MM.1S (cell line): Measurements from ENCODE around the gene COL6A6.

Experiments used
- DNase-seq: peaks from one replicate; pipeline ENCODE4 v3.0.0-alpha.2; 2015
- H2AFZ ChIP-seq: fragments of 300-600 bp; sonication (generic); 2 replicates; pipeline ENCODE4 v1.6.0; 2016; ENCODE audit warnings: antibody characterized with exemption, low read length
- H3F3A ChIP-seq: fragments of 300-600 bp; sonication (generic); 2 replicates; pipeline ENCODE4 v1.6.1; 2016; ENCODE audit warnings: mild to moderate bottlenecking, antibody characterized with exemption, low read length, moderate library complexity, mixed read lengths; ENCODE audit not compliant: insufficient read depth
- H3K27ac ChIP-seq: fragments of 300-600 bp; sonication (generic); 2 replicates; pipeline ENCODE4 v1.5.1; 2016; ENCODE audit warnings: mild to moderate bottlenecking, low read length
- H3K27me3 ChIP-seq: fragments of 300-600 bp; sonication (generic); replicated peaks from 2 replicates; pipeline ENCODE4 v1.6.0; 2016; ENCODE audit warnings: low read length; ENCODE audit not compliant: insufficient read depth
- H3K36me3 ChIP-seq: fragments of 300-600 bp; sonication (generic); replicated peaks from 2 replicates; pipeline ENCODE4 v1.6.1; 2016; ENCODE audit warnings: mild to moderate bottlenecking, low read length, mixed read lengths; ENCODE audit not compliant: insufficient read depth
- H3K4me1 ChIP-seq: fragments of 300-600 bp; sonication (generic); 2 replicates; pipeline ENCODE4 v1.6.1; 2016; ENCODE audit warnings: low read length, mixed read lengths
- H3K4me2 ChIP-seq: fragments of 300-600 bp; sonication (generic); 2 replicates; pipeline ENCODE4 v1.6.0; 2016; ENCODE audit warnings: low read depth, low read length
- H3K4me3 ChIP-seq: fragments of 300-600 bp; sonication (generic); 2 replicates; pipeline ENCODE4 v1.5.1; 2016; ENCODE audit warnings: low read length, mixed read lengths
- H3K79me2 ChIP-seq: fragments of 300-600 bp; sonication (generic); 2 replicates; pipeline ENCODE4 v1.6.1; 2016; ENCODE audit warnings: mixed run types, low read length, mixed read lengths
- H3K9ac ChIP-seq: fragments of 300-600 bp; sonication (generic); 2 replicates; pipeline ENCODE4 v1.6.1; 2016; ENCODE audit warnings: low read length, mixed read lengths
- H3K9me2 ChIP-seq: fragments of 300-600 bp; sonication (generic); replicated peaks from 2 replicates; pipeline ENCODE4 v1.6.1; 2016; ENCODE audit warnings: mild to moderate bottlenecking, low read length, mixed read lengths; ENCODE audit not compliant: insufficient read depth
- H3K9me3 ChIP-seq: fragments of 300-600 bp; sonication (generic); replicated peaks from 2 replicates; pipeline ENCODE4 v1.6.1; 2016; ENCODE audit warnings: mild to moderate bottlenecking, low read length, mixed read lengths; ENCODE audit not compliant: insufficient read depth
- H4K20me1 ChIP-seq: fragments of 300-600 bp; sonication (generic); 2 replicates; pipeline ENCODE4 v1.6.1; 2016; ENCODE audit warnings: mild to moderate bottlenecking, low read length, moderate library complexity, mixed read lengths; ENCODE audit not compliant: insufficient read depth
- CTCF ChIP-seq: fragments of 300-600 bp; sonication (generic); IDR thresholded peaks from 2 replicates; pipeline ENCODE4 v1.5.1; 2016; ENCODE audit warnings: antibody characterized with exemption, low read length, mixed read lengths
- EZH2 ChIP-seq: fragments of 300-600 bp; sonication (generic); optimal IDR thresholded peaks from 2 replicates; pipeline ENCODE3; 2017; ENCODE audit warnings: low read depth, mild to moderate bottlenecking, antibody characterized with exemption, low read length, mixed read lengths
- EZH2phosphoT487 ChIP-seq: fragments of 300-600 bp; sonication (generic); IDR thresholded peaks from 2 replicates; pipeline ENCODE4 v1.6.1; 2018; ENCODE audit warnings: antibody characterized with exemption, low read length

Gene COL6A6

GRCh38 chr3:130548356-130548755, 31.4 kb downstream of the COL6A6 start:
- Histone ChIP-seq H3K4me3 (no peak overlapping the region), H3K36me3 (no peaks in the 10 kb centered on the region), H2AFZ (no peak overlapping the region), H3K27me3 (no peaks in the 10 kb centered on the region), H3K79me2 (no peaks in the 10 kb centered on the region), H3K9me2 (no peaks in the 10 kb centered on the region), H3K9me3 (no peaks in the 10 kb centered on the region), H3K9ac (no peak overlapping the region), H3K4me1 (no peaks in the 10 kb centered on the region), H3K27ac (no peak overlapping the region), H4K20me1 (no peaks in the 10 kb centered on the region), H3F3A (no peaks in the 10 kb centered on the region), H3K4me2 (no peak overlapping the region)
- DNase-seq: no peak
- TF ChIP-seq EZH2phosphoT487 (no peak), CTCF (no peak), EZH2 (no peak)

GRCh38 chr3:130557336-130558035, 40.5 kb downstream of the COL6A6 start:
- Histone ChIP-seq H3K27me3 (no peaks in the 10 kb centered on the region), H3K4me1 (no peaks in the 10 kb centered on the region), H3K4me3 (no peak overlapping the region), H3F3A (no peaks in the 10 kb centered on the region), H3K9me2 (no peaks in the 10 kb centered on the region), H3K27ac (no peak overlapping the region), H3K4me2 (no peak overlapping the region), H3K9me3 (no peaks in the 10 kb centered on the region), H3K9ac (no peak overlapping the region), H4K20me1 (no peaks in the 10 kb centered on the region), H3K36me3 (no peaks in the 10 kb centered on the region), H3K79me2 (no peaks in the 10 kb centered on the region), H2AFZ (no peak overlapping the region)
- DNase-seq: no peak
- TF ChIP-seq CTCF (no peak), EZH2phosphoT487 (no peak), EZH2 (no peak)

- Histone ChIP-seq H2AFZ (no peak overlapping the region), H3K9me2 (no peaks in the 10 kb centered on the region), H3K27me3 (no peaks in the 10 kb centered on the region), H3K9ac (no peak overlapping the region), H3K4me1 (no peaks in the 10 kb centered on the region), H3K27ac (no peak overlapping the region), H3K4me2 (no peak overlapping the region), H3K9me3 (no peaks in the 10 kb centered on the region), H3K4me3 (no peak overlapping the region), H3K36me3 (no peaks in the 10 kb centered on the region), H3K79me2 (no peaks in the 10 kb centered on the region), H4K20me1 (no peaks in the 10 kb centered on the region), H3F3A (no peaks in the 10 kb centered on the region)
- no peak for DNase-seq
- no peak for TF ChIP-seq EZH2
- TF ChIP-seq EZH2phosphoT487: no peak
- TF ChIP-seq CTCF: no peak
Observed at GRCh38 chr3:130558366-130558765, 41.4 kb downstream of the COL6A6 start.
